ENCODE results near the gene PIK3R5. TPM values are rescaled to one million over a fixed set of nuclear protein-coding genes. Genes with fewer than 3 reads are reported as not detected.

Gene PIK3R5
- total RNA-seq (100 to 1,000 TPM in 2 of 5 experiments, 10 to 100 TPM in 3; 73.5 to 231 (median 77.6) TPM), polyA plus RNA-seq (10 to 100 TPM; 18.0 to 47.6 TPM), total RNA-seq (198 reads per million, percentile 93 among the genes with 10 or more reads in this experiment)

GRCh38 chr17:8965394-8966168 is at the start of gene PIK3R5:
TSS of gene PIK3R5 (minus strand) at chr17:8965707. CDS start at chr17:8911494, 54,213 bp downstream.
- H3K9me3 Mint-ChIP-seq = peaks cover 7 to 34% (median 15%) of the 10 kb centered on the region in 11 donors
- peak; percentile 89 for ATAC-seq
- peak within 1 kb of the TSS; percentile 84 for H3K27ac ChIP-seq (ENCODE audit: low read depth, low read length)
- H3K36me3 ChIP-seq (ENCODE audit: control insufficient read depth in 2 of 3, insufficient read depth in 3 of 3, low read length in 3 of 3) = peaks cover 0 to 5% (median 4%) of the 10 kb centered on the region in 3 experiments
- H3K9me3 ChIP-seq (ENCODE audit: control insufficient read depth in 2 of 3, low read length in 3 of 3) = peaks cover 0 to 8% (median 0%) of the 10 kb centered on the region in 3 experiments
- H3K36me3 Mint-ChIP-seq = peaks cover 18 to 45% (median 23%) of the 10 kb centered on the region in 5 donors
- ChIA-PET CTCF (interaction anchor here (0.9 kb wide), 1 partner anchor 12 kb away, joined by 3 read pairs; no protein-coding TSS in a partner anchor), POLR2A (interaction anchor here (0.6 to 6.5 kb wide), 10 partner anchors 9 to 767 kb away, joined by 3 to 116 read pairs (median 4); no protein-coding TSS in a partner anchor)
- H3K27me3 ChIP-seq (ENCODE audit: control insufficient read depth in 2 of 2, insufficient read depth in 2 of 2, low read length in 2 of 2) = no peaks in the 10 kb centered on the region
- H3K4me1 Mint-ChIP-seq = peaks cover 31 to 56% (median 46%) of the 10 kb centered on the region in 7 donors
- peaks cover 34 to 35% of the 10 kb centered on the region in 2 donors for H3K4me1 ChIP-seq (ENCODE audit: control insufficient read depth in 2 of 2, insufficient read depth in 2 of 2, low read length in 2 of 2)
- DNase-seq = peak; percentile 71 to 82 (median 78)
- peak within 1 kb of the TSS; percentile 80 to 98 (median 94) for H3K27ac Mint-ChIP-seq
- no peaks in the 10 kb centered on the region for H3K27me3 Mint-ChIP-seq
- H3K4me3 ChIP-seq (ENCODE audit: low read length) = peak within 1 kb of the TSS; percentile 81
- H3K4me3 Mint-ChIP-seq = peak within 1 kb of the TSS; percentile 86 to 100 (median 98)
- intact Hi-C loops (cut with micrococcal nuclease) = loop anchor here (1.0 to 10.0 kb wide), 10 partner anchors 11 to 581 kb away; partner anchors contain the start of genes NDEL1 (in 2 of the 2) and RPL26 (in 1 of the 2)

- intact Hi-C loops (cut with micrococcal nuclease) = no loop called here
- DNase-seq (no peak), ATAC-seq (no peak)
- Histone ChIP-seq H3K27me3 (ENCODE audit: control insufficient read depth in 2 of 2, insufficient read depth in 2 of 2, low read length in 2 of 2) (no peaks in the 10 kb centered on the region), H3K9me3 (ENCODE audit: control insufficient read depth in 2 of 3, low read length in 3 of 3) (no peaks in the 10 kb centered on the region), H3K4me3 (ENCODE audit: low read length) (no peak overlapping the region), H3K36me3 (ENCODE audit: control insufficient read depth in 2 of 3, insufficient read depth in 3 of 3, low read length in 3 of 3) (no peaks in the 10 kb centered on the region), H3K27ac (ENCODE audit: low read depth, low read length) (no peak overlapping the region), H3K4me1 (ENCODE audit: control insufficient read depth in 2 of 2, insufficient read depth in 2 of 2, low read length in 2 of 2) (no peaks in the 10 kb centered on the region)
- Mint-ChIP-seq H3K4me3 (no peak overlapping the region), H3K9me3 (peaks cover 0 to 4% (median under 1%) of the 10 kb centered on the region in 11 donors), H3K27me3 (peaks cover 57 to 63% (median 61%) of the 10 kb centered on the region in 5 donors), H3K36me3 (peaks cover 0 to 10% (median 5%) of the 10 kb centered on the region in 5 donors), H3K27ac (no peak overlapping the region), H3K4me1 (no peaks in the 10 kb centered on the region)
- CTCF ChIA-PET = no interaction called here
- POLR2A ChIA-PET = no interaction called here
Observed at GRCh38 chr17:9011001-9011400, 45.5 kb upstream of the PIK3R5 start.

GRCh38 chr17:9009737-9010136 is 44.2 kb upstream of the PIK3R5 start:
- H3K9me3 Mint-ChIP-seq = peaks cover 0 to 12% (median 2%) of the 10 kb centered on the region in 11 donors

GRCh38 chr17:9009096-9009495 is 43.6 kb upstream of the PIK3R5 start:
- H3K27me3 ChIP-seq (ENCODE audit: control insufficient read depth in 2 of 2, insufficient read depth in 2 of 2, low read length in 2 of 2) = peaks cover 0 to 7% of the 10 kb centered on the region in 2 donors
- H3K4me1 Mint-ChIP-seq = peaks cover 0 to 6% (median 4%) of the 10 kb centered on the region in 7 donors
- H3K4me1 ChIP-seq (ENCODE audit: control insufficient read depth in 2 of 2, insufficient read depth in 2 of 2, low read length in 2 of 2) = peaks cover 0 to 2% of the 10 kb centered on the region in 2 donors
- ChIA-PET POLR2A (no interaction called here), CTCF (no interaction called here)
- intact Hi-C loops (cut with micrococcal nuclease) = loop anchor here in 1 of 2 donors (10.0 kb wide), 1 partner anchor 374 kb away; the partner anchor contains the start of gene MYH10
- no peak overlapping the region for H3K4me3 Mint-ChIP-seq
- H3K9me3 ChIP-seq (ENCODE audit: control insufficient read depth in 2 of 3, low read length in 3 of 3) = peaks cover 0 to 5% (median 0%) of the 10 kb centered on the region in 3 experiments
- no peak overlapping the region for H3K4me3 ChIP-seq (ENCODE audit: low read length)
- H3K27me3 Mint-ChIP-seq = peaks cover 69 to 77% (median 72%) of the 10 kb centered on the region in 5 donors
- peaks cover 0 to 10% (median 5%) of the 10 kb centered on the region in 5 donors for H3K36me3 Mint-ChIP-seq
- no peaks in the 10 kb centered on the region for H3K36me3 ChIP-seq (ENCODE audit: control insufficient read depth in 2 of 3, insufficient read depth in 3 of 3, low read length in 3 of 3)
- peaks cover 0 to 12% (median 2%) of the 10 kb centered on the region in 11 donors for H3K9me3 Mint-ChIP-seq
- DNase-seq (no peak), ATAC-seq (no peak)
- no peak overlapping the region for H3K27ac ChIP-seq (ENCODE audit: low read depth, low read length)
- H3K27ac Mint-ChIP-seq = no peak overlapping the region

More at GRCh38 chr17:9009737-9010136, 44.2 kb upstream of the PIK3R5 start:
- peaks cover 65 to 76% (median 72%) of the 10 kb centered on the region in 5 donors for H3K27me3 Mint-ChIP-seq
- ChIA-PET POLR2A (interaction anchor here (0.5 kb wide), 1 partner anchor 150 kb away, joined by 3 read pairs; no protein-coding TSS in a partner anchor), CTCF (no interaction called here)
- ATAC-seq (no peak), DNase-seq (no peak)
- no peaks in the 10 kb centered on the region for H3K4me1 ChIP-seq (ENCODE audit: control insufficient read depth in 2 of 2, insufficient read depth in 2 of 2, low read length in 2 of 2)
- H3K9me3 ChIP-seq (ENCODE audit: control insufficient read depth in 2 of 3, low read length in 3 of 3) = peaks cover 0 to 5% (median 0%) of the 10 kb centered on the region in 3 experiments
- no peaks in the 10 kb centered on the region for H3K36me3 ChIP-seq (ENCODE audit: control insufficient read depth in 2 of 3, insufficient read depth in 3 of 3, low read length in 3 of 3)
- peaks cover 0 to under 1% of the 10 kb centered on the region in 2 donors for H3K27me3 ChIP-seq (ENCODE audit: control insufficient read depth in 2 of 2, insufficient read depth in 2 of 2, low read length in 2 of 2)
- H3K27ac Mint-ChIP-seq = no peak overlapping the region
- H3K27ac ChIP-seq (ENCODE audit: low read depth, low read length) = no peak overlapping the region
- peaks cover 0 to 10% (median 5%) of the 10 kb centered on the region in 5 donors for H3K36me3 Mint-ChIP-seq
- intact Hi-C loops (cut with micrococcal nuclease) = loop anchor here in 1 of 2 donors (10.0 kb wide), 1 partner anchor 375 kb away; the partner anchor contains the start of gene MYH10
- no peak overlapping the region for H3K4me3 ChIP-seq (ENCODE audit: low read length)
- H3K4me1 Mint-ChIP-seq = peaks cover 0 to 5% (median 4%) of the 10 kb centered on the region in 7 donors
- H3K4me3 Mint-ChIP-seq = no peak overlapping the region

- ChIA-PET POLR2A (interaction anchor here (0.6 kb wide), 1 partner anchor 435 kb away, joined by 5 read pairs; no protein-coding TSS in a partner anchor), CTCF (no interaction called here)
- Histone ChIP-seq H3K4me3 (ENCODE audit: low read length) (no peak overlapping the region), H3K9me3 (ENCODE audit: control insufficient read depth in 2 of 3, low read length in 3 of 3) (peaks cover 0 to 5% (median 0%) of the 10 kb centered on the region in 3 experiments), H3K27ac (ENCODE audit: low read depth, low read length) (no peak overlapping the region), H3K36me3 (ENCODE audit: control insufficient read depth in 2 of 3, insufficient read depth in 3 of 3, low read length in 3 of 3) (no peaks in the 10 kb centered on the region), H3K27me3 (ENCODE audit: control insufficient read depth in 2 of 2, insufficient read depth in 2 of 2, low read length in 2 of 2) (peaks cover 0 to 18% of the 10 kb centered on the region in 2 donors), H3K4me1 (ENCODE audit: control insufficient read depth in 2 of 2, insufficient read depth in 2 of 2, low read length in 2 of 2) (peaks cover 0 to 14% of the 10 kb centered on the region in 2 donors)
- ATAC-seq = no peak
- Mint-ChIP-seq H3K9me3 (peaks cover 0 to 12% (median 2%) of the 10 kb centered on the region in 11 donors), H3K36me3 (peaks cover 0 to 10% (median 4%) of the 10 kb centered on the region in 5 donors), H3K4me1 (peaks cover 5 to 12% (median 11%) of the 10 kb centered on the region in 7 donors), H3K4me3 (no peak overlapping the region), H3K27me3 (peaks cover 65 to 78% (median 70%) of the 10 kb centered on the region in 5 donors), H3K27ac (no peak overlapping the region)
- intact Hi-C loops (cut with micrococcal nuclease) = loop anchor here in 1 of 2 donors (10.0 kb wide), 1 partner anchor 372 kb away; the partner anchor contains the start of gene MYH10
- DNase-seq = no peak
Observed at GRCh38 chr17:9007052-9007714, 41.7 kb upstream of the PIK3R5 start.
